Peyer's patch (tissue), 4 donors: ENCODE measurements around the gene WDR64. TPM values are rescaled to one million over a fixed set of nuclear protein-coding genes. Genes with fewer than 3 reads are reported as not detected.

Source experiments
- DNase-seq, 3 donors: peaks; one replicate each; pipeline ENCODE4 v3.0.0-alpha.2; 2017 to 2019
- H3K27ac ChIP-seq, 4 donors: fragments of 200-600 bp; sonication (generic); one replicate each; pipeline ENCODE4 v1.5.1; 2016 to 2019
- H3K27me3 ChIP-seq, 2 donors: fragments of 200-600 bp; sonication (generic); one replicate each; pipeline ENCODE4 v1.5.1; 2019
- H3K36me3 ChIP-seq, 3 donors: fragments of 200-600 bp; sonication (generic); one replicate each; pipeline ENCODE4 v1.5.1; 2016 to 2019
- H3K4me1 ChIP-seq, 4 donors: fragments of 200-600 bp; sonication (generic); one replicate each; pipeline ENCODE4 v1.5.1; 2016 to 2019
- H3K4me3 ChIP-seq, 4 donors: fragments of 200-600 bp; sonication (generic); 1 replicate in 3 of 4; 2 replicates in 1 of 4; pipeline ENCODE4 v1.5.1; 2016 to 2019; ENCODE audit warnings: mild to moderate bottlenecking in 1 of 4
- H3K9me3 ChIP-seq, 4 donors: fragments of 200-600 bp; sonication (generic); one replicate each; pipeline ENCODE4 v1.5.1; 2016 to 2019; ENCODE audit warnings: mild to moderate bottlenecking in 1 of 4
- POLR2A ChIP-seq, 2 donors: fragments of 450-650 bp; IDR thresholded peaks; one replicate each; pipeline ENCODE4 v1.5.1; 2017; ENCODE audit warnings: antibody characterized with exemption in 2 of 2, mild to moderate bottlenecking in 2 of 2, moderate library complexity in 2 of 2
- total RNA-seq, 4 donors: library from RNA; depleted of rRNA; stranded (reverse); fragments of >200 nt; gene quantifications; one replicate each; pipeline ENCODE4 v1.1.0, GENCODE V29; 2016
- TF ChIP-seq, protein P1 (sequence below), 6 experiments: fragments of 450-650 bp in 4 of 6; fragments of 200-600 bp in 2 of 6; sonication (generic) in 1 of 6; IDR thresholded peaks; one replicate each; pipeline ENCODE4 v1.5.1; 2017 to 2019; ENCODE audit warnings: antibody characterized with exemption in 6 of 6, mild to moderate bottlenecking in 3 of 6, moderate library complexity in 1 of 6

Gene WDR64
- total RNA-seq, 4 donors from 2014 or later: not detected

DNA sequence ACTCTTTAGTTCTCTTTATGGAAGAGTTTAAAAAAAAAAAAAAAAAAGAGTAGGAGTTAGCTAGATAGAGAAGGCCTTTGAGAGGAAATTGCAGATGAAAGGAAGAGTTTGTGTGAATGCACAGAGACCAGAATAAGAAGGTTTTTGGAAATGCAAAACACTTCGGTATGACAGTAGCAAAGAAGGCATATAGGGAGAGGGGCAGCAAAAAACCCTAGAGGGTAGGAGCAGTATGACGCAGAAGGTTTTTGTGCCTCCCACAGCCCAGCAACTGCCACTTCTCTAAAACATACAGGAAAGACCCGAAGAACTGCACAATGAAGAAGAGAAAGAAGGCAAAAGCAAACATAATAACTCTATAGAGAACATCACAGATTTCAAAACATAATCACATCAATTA lies 84.3 kb downstream of the WDR64 start:
- H3K27me3 ChIP-seq: no peaks in the 10 kb centered on the region
- no peaks in the 10 kb centered on the region for H3K9me3 ChIP-seq
- H3K36me3 ChIP-seq: no peaks in the 10 kb centered on the region
- H3K4me3 ChIP-seq: no peak overlapping the region
- H3K27ac ChIP-seq: no peak overlapping the region
- TF ChIP-seq, protein P1, sequence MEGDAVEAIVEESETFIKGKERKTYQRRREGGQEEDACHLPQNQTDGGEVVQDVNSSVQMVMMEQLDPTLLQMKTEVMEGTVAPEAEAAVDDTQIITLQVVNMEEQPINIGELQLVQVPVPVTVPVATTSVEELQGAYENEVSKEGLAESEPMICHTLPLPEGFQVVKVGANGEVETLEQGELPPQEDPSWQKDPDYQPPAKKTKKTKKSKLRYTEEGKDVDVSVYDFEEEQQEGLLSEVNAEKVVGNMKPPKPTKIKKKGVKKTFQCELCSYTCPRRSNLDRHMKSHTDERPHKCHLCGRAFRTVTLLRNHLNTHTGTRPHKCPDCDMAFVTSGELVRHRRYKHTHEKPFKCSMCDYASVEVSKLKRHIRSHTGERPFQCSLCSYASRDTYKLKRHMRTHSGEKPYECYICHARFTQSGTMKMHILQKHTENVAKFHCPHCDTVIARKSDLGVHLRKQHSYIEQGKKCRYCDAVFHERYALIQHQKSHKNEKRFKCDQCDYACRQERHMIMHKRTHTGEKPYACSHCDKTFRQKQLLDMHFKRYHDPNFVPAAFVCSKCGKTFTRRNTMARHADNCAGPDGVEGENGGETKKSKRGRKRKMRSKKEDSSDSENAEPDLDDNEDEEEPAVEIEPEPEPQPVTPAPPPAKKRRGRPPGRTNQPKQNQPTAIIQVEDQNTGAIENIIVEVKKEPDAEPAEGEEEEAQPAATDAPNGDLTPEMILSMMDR (IDR thresholded peaks at IDR 0.05): no peak
- TF ChIP-seq POLR2A (IDR thresholded peaks at IDR 0.05): no peak
- H3K4me1 ChIP-seq: no peaks in the 10 kb centered on the region
- no peak for DNase-seq

DNA sequence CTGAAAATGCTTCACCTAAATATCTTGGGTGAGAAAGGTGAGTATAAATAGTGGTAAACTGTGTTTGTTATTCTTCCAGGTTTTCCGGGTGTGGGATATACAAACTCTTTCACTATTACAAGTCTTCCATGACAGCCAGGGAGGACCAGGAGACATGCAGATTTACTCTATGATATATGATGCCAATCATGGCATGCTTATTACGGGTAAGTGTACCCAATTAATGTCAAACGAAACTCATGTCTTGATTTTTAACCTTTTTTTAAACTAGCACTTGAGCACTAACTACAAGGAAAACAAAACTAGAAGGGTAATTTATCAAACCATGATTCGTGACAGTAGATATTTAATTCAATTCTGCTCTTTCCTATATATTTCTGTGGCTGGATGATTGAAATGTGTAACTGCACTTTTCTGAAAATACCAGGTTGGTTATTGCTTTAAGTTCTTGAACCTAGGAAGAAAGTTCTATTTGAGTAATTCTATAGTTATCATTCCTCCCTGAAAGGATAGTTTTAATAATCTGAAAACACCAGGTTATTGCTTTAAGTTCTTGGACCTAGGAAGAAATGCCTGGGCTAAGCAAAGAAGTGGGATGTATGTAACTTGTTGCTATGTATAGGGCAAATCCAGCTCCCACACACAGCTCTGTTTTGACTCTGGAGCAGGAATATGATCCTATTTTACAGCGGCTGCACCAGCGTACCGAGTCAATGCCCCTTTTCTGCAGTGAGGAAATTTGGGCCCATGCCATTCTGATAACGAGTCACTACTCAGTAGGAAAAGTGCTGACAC lies 86.4 kb downstream of the WDR64 start:
- H3K4me1 ChIP-seq: no peaks in the 10 kb centered on the region
- H3K4me3 ChIP-seq: no peak overlapping the region
- H3K9me3 ChIP-seq: no peaks in the 10 kb centered on the region
- no peak overlapping the region for H3K27ac ChIP-seq
- no peak for DNase-seq
- H3K36me3 ChIP-seq: no peaks in the 10 kb centered on the region
- TF ChIP-seq, protein P1 (IDR thresholded peaks at IDR 0.05): no peak
- no peak for TF ChIP-seq POLR2A (IDR thresholded peaks at IDR 0.05)
- no peaks in the 10 kb centered on the region for H3K27me3 ChIP-seq

DNA sequence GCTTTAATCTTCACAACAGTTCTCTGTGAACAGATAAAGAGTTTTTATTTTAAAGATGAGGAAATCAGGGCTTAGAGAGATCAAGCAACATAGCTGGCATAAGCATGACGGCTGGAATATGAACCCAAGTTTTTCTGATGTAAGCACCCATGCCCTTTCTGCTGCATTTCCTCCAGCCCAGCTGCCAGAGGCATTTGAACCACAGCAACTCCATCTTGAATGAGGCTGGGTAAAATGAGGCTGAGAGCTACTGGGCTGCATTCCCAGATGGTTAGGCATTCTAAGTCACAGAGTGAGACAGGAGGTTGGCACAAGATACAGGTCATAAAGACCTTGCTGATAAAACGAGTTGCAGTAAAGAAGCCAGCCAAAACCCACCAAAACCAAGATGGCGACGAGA lies 90.0 kb downstream of the WDR64 start:
- TF ChIP-seq, protein P1 (IDR thresholded peaks at IDR 0.05): no peak
- TF ChIP-seq POLR2A (IDR thresholded peaks at IDR 0.05): no peak
- no peak overlapping the region for H3K27ac ChIP-seq
- H3K36me3 ChIP-seq: no peaks in the 10 kb centered on the region
- H3K4me1 ChIP-seq: no peaks in the 10 kb centered on the region
- no peak for DNase-seq
- H3K27me3 ChIP-seq: no peaks in the 10 kb centered on the region
- H3K9me3 ChIP-seq: no peaks in the 10 kb centered on the region
- H3K4me3 ChIP-seq: no peak overlapping the region

DNA sequence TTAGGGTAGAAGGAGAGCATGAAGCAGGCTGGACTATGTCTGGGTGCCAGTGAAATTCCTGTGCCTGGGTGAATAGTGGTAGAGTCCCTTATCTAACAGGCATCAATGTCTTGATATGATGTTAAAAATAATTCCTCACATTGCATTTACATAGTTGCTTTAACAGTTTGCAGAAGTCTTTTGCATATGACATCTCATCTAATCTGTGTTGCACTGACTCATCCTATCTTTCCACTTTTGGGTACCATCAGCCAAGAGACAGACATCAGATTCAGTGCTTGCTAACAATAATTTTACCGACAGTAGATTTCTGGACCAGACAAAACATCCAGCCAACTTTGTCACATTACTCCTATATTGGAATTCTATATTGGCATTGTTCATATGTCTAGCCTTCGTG lies 92.5 kb downstream of the WDR64 start:
- TF ChIP-seq POLR2A (IDR thresholded peaks at IDR 0.05): no peak
- TF ChIP-seq, protein P1 (IDR thresholded peaks at IDR 0.05): no peak
- DNase-seq: no peak
- Histone ChIP-seq H3K4me1 (no peaks in the 10 kb centered on the region), H3K27me3 (no peaks in the 10 kb centered on the region), H3K36me3 (no peaks in the 10 kb centered on the region), H3K4me3 (no peak overlapping the region), H3K27ac (no peak overlapping the region), H3K9me3 (no peaks in the 10 kb centered on the region)

DNA sequence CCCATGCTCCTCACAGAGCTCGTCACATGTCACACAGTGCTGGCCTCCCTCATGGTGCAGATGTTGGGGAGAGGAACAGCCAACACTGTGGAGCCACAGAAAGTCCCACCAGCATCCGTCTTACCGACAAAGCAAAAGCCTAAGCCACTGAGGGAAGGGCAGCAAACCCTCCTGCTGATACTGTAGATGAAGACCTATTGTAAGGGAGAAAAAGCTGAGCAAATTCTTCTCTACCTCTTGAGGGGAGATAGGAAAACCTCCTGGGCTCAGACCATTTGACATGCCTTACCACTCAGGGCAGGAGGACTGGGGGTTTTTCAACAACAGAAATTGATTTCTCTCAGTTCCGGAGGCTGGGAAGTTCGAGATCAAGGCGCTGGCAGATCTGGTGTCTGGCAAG lies 95.9 kb downstream of the WDR64 start:
- DNase-seq: no peak
- TF ChIP-seq, protein P1 (IDR thresholded peaks at IDR 0.05): no peak
- no peak for TF ChIP-seq POLR2A (IDR thresholded peaks at IDR 0.05)
- Histone ChIP-seq H3K27ac (no peak overlapping the region), H3K9me3 (no peaks in the 10 kb centered on the region), H3K4me3 (no peak overlapping the region), H3K4me1 (no peaks in the 10 kb centered on the region), H3K27me3 (no peaks in the 10 kb centered on the region), H3K36me3 (no peaks in the 10 kb centered on the region)
